ENCODE measurements around the gene MYO9A.

GRCh38 chr15:71773206-71773859 lies 344.6 kb downstream of the MYO9A start:
- TF ChIP-seq, protein P1, sequence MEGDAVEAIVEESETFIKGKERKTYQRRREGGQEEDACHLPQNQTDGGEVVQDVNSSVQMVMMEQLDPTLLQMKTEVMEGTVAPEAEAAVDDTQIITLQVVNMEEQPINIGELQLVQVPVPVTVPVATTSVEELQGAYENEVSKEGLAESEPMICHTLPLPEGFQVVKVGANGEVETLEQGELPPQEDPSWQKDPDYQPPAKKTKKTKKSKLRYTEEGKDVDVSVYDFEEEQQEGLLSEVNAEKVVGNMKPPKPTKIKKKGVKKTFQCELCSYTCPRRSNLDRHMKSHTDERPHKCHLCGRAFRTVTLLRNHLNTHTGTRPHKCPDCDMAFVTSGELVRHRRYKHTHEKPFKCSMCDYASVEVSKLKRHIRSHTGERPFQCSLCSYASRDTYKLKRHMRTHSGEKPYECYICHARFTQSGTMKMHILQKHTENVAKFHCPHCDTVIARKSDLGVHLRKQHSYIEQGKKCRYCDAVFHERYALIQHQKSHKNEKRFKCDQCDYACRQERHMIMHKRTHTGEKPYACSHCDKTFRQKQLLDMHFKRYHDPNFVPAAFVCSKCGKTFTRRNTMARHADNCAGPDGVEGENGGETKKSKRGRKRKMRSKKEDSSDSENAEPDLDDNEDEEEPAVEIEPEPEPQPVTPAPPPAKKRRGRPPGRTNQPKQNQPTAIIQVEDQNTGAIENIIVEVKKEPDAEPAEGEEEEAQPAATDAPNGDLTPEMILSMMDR (conservative IDR thresholded peaks at IDR 0.05; ENCODE audit: low read depth, low read length), result no peak
- no peak for TF ChIP-seq EZH2 (IDR thresholded peaks at IDR 0.05; ENCODE audit: borderline replicate concordance, low read depth, low read length, poor library complexity, severe bottlenecking)
